Stimulated activated CD8-positive, alpha-beta memory T cell treated with anti-CD3 and anti-CD28 coated beads, Interleukin-4, amount 100 ng/mL, for 24 hours (primary cell): ENCODE data around the gene PAPPA.

Source experiments
- DNase-seq: peaks from one replicate; pipeline ENCODE4 v3.0.0-alpha.2; 2020; ENCODE audit warnings: low read depth

Gene PAPPA

DNA sequence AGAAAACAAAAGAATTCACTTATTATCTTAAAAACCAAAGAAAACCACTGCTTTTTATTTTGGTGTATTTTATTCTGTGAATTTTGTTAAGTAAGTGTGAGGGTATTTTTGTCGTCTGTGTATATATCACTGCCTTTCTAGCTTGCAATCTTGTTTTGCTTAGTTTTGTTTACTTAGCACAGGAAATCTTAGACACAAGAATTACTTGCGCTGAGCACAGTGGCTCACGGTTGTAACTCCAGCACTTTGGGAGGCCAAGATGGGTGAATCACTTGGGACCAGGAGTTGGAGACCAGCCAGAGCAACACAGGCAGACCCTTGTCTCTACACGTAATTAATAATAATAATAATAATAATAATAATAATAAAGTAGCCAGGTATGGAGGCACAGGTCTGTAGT lies 230.3 kb downstream of the PAPPA start:
- no peak for DNase-seq

GRCh38 chr9:116387934-116388698 lies 234.5 kb downstream of the PAPPA start:
- DNase-seq, result no peak

GRCh38 chr9:116389541-116390302 lies 236.1 kb downstream of the PAPPA start:
- no peak for DNase-seq

DNA sequence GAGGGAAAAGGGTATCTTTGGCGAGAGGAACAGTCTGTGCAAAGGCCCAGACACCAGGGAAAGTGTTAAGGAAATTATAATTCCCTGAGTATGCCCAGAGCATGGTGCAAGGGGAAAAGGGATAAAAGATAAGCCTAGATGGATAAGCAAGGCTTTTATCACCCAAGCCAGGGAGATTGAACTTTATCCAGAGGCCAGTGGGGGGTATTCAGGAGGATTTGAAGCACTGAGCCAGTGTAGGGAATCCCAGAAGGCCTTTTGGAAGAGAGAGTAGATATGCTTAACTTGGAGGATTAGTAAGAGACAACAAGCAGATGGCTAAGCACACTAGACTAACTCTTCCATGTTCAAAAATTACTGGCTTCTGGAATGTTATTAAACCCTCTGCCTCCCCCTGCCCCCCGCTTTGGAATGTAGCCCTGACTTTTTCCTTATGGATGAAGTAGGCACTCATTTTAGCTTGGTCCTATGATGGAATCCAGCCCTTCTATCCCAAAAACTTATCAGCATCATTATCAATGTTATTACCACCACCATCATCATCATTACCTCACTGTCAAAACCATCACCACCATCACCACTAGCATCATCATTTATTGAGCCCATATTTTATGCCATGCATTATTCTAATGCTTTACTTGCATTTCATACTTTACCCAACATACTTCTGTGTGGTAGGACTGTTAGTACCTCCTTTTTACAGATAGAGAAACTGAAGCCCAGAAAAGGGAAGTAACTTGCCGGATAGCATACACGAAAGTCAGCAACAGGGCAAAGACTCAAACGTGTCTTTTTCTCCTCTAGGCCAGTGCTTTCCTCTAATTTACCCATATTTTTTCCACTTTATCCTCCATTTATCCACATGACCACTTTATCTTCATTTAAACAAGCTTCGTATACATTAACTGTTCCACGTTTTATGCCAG lies 237.0 kb downstream of the PAPPA start:
- DNase-seq, result no peak

- no peak for DNase-seq
Observed at GRCh38 chr9:116391306-116391900, 237.8 kb downstream of the PAPPA start.

- no peak for DNase-seq
Observed at GRCh38 chr9:116393198-116393597, 239.6 kb downstream of the PAPPA start.

- no peak for DNase-seq
Observed at GRCh38 chr9:116394070-116394469, 240.5 kb downstream of the PAPPA start.

- DNase-seq, result no peak
Observed at GRCh38 chr9:116394894-116395698, 241.5 kb downstream of the PAPPA start.

DNA sequence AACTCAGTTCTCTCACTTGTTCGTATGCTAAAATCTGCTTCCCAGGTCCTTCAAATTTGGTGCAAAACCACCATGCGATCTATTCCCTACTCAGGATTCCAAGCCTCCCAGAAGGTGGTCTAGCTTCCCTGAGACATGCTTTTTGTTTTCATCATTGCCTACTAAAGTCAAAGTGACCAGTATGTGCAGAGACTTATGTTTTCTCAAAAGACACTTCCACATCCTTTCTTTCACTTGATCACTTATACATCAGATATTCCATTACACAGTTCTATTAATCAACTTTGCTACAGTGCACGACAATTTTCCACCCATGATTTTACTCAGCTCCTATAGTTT lies 242.1 kb downstream of the PAPPA start:
- no peak for DNase-seq

DNA sequence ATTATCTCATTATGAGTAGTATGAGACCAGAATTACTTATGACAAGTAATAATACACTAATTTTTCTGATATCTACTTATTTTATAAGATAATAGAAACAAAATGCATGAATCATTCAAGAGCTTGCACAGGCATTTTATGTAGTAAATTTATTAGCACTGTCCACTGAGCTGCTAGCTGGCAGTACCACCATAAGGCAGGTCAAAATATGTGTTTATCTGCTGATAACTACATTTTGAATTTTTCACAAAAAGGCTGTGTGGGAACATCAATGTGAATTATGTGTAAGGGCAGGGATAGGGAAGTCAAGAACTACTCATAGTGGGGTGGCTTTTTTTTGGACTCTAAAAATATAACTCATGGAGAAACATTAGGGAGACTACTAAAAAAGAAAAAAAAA lies 249.6 kb downstream of the PAPPA start:
- no peak for DNase-seq

DNA sequence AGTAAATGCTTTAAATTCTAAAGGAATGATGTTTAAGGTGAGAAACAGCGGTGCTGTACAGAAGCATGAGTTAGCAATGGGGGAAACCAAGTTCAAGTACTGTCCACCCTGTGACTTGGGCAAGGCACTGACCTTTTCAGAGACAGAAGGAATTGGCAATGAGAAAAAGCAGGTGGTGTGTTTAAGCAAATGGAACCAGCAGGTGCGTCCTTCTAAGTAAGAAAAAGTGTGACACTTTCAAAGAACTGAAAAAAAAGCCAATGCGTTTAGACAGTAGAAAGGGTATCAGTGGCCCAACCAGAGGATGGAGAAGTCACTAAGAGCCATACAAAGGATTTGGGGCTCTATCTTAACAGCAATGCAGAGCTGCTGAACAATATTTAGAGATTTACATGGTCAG lies 250.6 kb downstream of the PAPPA start:
- no peak for DNase-seq

DNA sequence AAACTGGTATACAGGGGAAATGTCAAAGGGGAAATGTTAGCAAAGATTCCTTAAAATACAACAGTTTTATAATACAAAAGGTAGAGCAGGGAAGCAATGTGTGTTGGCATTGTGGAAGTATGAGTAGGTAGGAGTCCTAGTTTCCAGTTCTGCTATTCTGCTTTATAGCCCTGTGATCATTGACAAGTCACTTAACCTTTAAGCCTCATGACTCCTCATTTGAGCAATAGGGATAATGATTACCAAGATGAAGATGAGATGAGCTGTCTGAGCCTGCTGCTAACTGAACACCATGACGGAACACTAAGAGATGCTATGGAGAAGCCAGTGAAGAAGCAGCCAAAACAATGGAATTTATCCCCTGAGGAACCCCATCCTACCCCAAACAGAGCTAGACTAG lies 251.7 kb downstream of the PAPPA start:
- no peak for DNase-seq

DNA sequence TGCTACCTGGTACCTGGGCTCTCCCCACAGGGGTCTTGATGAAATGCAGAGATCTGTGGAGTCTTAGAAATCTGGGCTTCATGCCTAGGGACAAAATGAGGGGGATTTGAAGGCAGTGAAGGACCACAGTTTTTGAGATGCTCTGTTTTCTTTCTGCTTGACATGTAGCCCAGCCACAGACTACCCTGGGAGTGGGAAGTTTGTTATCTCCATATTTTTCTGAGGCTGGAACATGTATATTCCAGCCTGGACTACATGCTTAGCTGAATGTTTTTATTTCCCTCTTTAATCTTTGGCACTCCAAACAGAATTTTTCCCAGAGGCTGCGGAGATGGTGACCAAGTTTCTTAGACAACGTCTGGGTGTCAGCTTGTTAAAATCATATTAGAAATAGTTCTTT lies 252.9 kb downstream of the PAPPA start:
- DNase-seq, result no peak

GRCh38 chr9:116409129-116409528 lies 255.5 kb downstream of the PAPPA start:
- no peak for DNase-seq

GRCh38 chr9:116409638-116410037 lies 256.0 kb downstream of the PAPPA start:
- DNase-seq, result no peak

- no peak for DNase-seq
Observed at GRCh38 chr9:116411506-116411905, 257.9 kb downstream of the PAPPA start.

DNA sequence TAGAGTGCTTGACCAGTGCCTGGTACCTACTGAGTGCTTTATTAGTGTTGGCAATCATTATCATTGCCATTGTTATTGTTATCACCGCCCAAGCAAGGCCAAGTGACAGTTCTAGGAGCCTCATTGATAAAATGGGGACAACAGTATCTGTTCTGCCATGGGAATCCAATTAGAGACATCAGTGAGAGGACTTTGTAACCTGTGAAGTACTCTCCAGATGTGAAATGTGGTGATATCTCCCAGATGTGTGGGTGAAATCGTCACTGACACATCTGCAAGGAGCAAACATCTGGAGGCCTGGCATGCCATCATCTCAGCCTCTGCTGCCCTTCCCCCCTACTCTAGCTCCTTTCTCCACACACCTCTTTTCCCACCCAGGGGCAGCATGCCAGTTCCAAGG lies 260.8 kb downstream of the PAPPA start:
- no peak for DNase-seq

DNA sequence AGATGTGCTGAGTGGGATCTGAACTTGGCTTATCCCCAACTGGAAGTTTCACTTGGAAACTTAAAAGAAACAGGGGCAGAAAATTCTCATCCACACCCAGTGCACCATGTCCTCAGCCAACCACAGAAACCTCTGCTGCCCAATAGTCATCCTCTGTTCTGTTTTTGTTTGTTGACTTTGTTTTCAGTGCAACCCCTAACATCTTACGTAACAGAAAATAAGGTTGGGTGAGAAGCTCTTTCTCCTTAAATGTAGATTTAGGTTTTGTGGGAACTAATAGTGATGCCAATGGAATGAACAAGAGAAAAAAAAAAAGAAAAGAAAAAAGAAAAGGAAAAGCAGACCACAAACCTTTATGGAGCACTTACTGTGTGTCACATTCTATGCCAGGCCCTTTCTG lies 262.8 kb downstream of the PAPPA start:
- DNase-seq, result no peak

DNA sequence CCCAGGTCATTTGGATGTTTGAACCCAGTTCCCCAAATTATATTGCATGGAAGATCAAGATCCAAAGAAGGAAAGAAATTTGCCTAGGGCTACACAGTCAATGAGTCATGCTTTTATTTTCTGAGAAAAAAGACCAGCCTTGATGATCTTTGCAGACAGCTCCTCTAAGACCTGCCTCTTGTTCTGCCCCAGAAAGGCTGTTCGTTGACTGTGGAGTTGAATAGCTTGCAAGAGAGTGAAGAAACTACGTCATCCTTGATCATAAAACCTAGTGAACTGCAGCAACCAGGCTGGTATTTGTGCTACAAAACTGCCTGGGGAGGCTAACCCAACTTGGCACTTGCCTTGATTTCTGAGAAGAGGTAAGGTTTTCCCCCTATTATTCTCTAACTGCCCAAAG lies 263.9 kb downstream of the PAPPA start:
- DNase-seq, result no peak

GRCh38 chr9:116419181-116419580 lies 265.6 kb downstream of the PAPPA start:
- DNase-seq, result no peak

GRCh38 chr9:116420993-116421538 lies 267.5 kb downstream of the PAPPA start:
- no peak for DNase-seq
